Measurements from ENCODE around the gene FARS2.

- no peak for TF ChIP-seq CTCF (IDR thresholded peaks at IDR 0.05)
- TF ChIP-seq POLR2AphosphoS5 (IDR thresholded peaks at IDR 0.05) = no peak
- TF ChIP-seq EP300 (IDR thresholded peaks at IDR 0.05) = no peak
- TF ChIP-seq POLR2A (IDR thresholded peaks at IDR 0.05) = no peak
These were observed 416.1 kb downstream of the FARS2 start for GRCh38 chr6:5677219-5678000.
